GM12878 (cell line): ENCODE data around the gene GIPC1. TPM values are rescaled to one million over a fixed set of nuclear protein-coding genes. Genes with fewer than 3 reads are reported as not detected.

ENCODE experiments used
- ATAC-seq: fragments of 200-7000 bp; cut with Tn5 transposase; 3 replicates; pipeline ENCODE4 v1.9.1; 2020; ENCODE audit warnings: mild to moderate bottlenecking, moderate library complexity
- BruUV-seq: library from RNA; stranded (reverse); fragments of 400-500 nt; replicated peaks from 2 replicates; lab custom pipeline; 2021; lab: Mats Ljungman, UMichigan
- CTCF ChIA-PET: fragments of 300-600 bp; sonication (Branson Sonifier 250); formaldehyde crosslinking; extraction: SDS; loops from one replicate; lab custom pipeline; 2021; ENCODE audit warnings: inconsistent platforms; lab: Yijun Ruan, JAX
- POLR2A ChIA-PET: fragments of 350-600 bp; formaldehyde crosslinking; extraction: SDS; loops from one replicate; lab custom pipeline; 2021; ENCODE audit warnings: inconsistent platforms; lab: Charles Lee
- RAD21 ChIA-PET: fragments of 300-600 bp; sonication (Branson Sonifier 250); formaldehyde crosslinking; loops from one replicate; lab custom pipeline; 2023; ENCODE audit warnings: antibody characterized with exemption; ENCODE audit not compliant: unreplicated experiment; lab: Charles Lee
- SMC1A ChIA-PET: fragments of 300-600 bp; sonication (Branson Sonifier 250); formaldehyde crosslinking; loops from one replicate; lab custom pipeline; 2023; ENCODE audit not compliant: unreplicated experiment, uncharacterized antibody; lab: Charles Lee
- DNase-seq: peaks from one replicate; pipeline ENCODE4 v3.0.0-alpha.2; 2011; ENCODE audit warnings: low read depth, low spot score
- FAIRE-seq: peaks from 3 replicates; lab custom pipeline; 2011; peaks lifted over from hg19 to GRCh38; lab: Jason Lieb, UNC
- H2AFZ ChIP-seq: 2 replicates; pipeline ENCODE4 v1.6.0; 2011; ENCODE audit warnings: low read depth, low read length, control low read depth; ENCODE audit not compliant: control insufficient read depth
- H3K27ac ChIP-seq: 2 replicates; pipeline ENCODE4 v1.5.1; 2011; ENCODE audit warnings: control low read depth; ENCODE audit not compliant: control insufficient read depth, insufficient read depth
- H3K27me3 ChIP-seq, 2 experiments: replicated peaks in 1 of 2; 2 replicates each; pipeline versions ENCODE4 v1.6.0 to v1.6.1; 2011; ENCODE audit warnings: low read length in 1 of 2; ENCODE audit not compliant: control insufficient read depth in 2 of 2, insufficient read depth in 2 of 2
- H3K36me3 ChIP-seq, 2 experiments: 2 replicates each; pipeline ENCODE4 v1.5.1; 2011; ENCODE audit warnings: low read length in 1 of 2; ENCODE audit not compliant: control insufficient read depth in 2 of 2, insufficient read depth in 2 of 2
- H3K4me1 ChIP-seq: 2 replicates; pipeline ENCODE4 v1.6.1; 2011; ENCODE audit warnings: mild to moderate bottlenecking, low read length, moderate library complexity, mixed read lengths; ENCODE audit not compliant: control insufficient read depth, insufficient read depth
- H3K4me2 ChIP-seq: 2 replicates; pipeline ENCODE4 v1.6.0; 2011; ENCODE audit warnings: control low read depth; ENCODE audit not compliant: control insufficient read depth, insufficient read depth
- H3K4me3 ChIP-seq: fragments of 200-600 bp; sonication (generic); 2 replicates; pipeline ENCODE4 v1.5.1; 2016
- H3K79me2 ChIP-seq: 2 replicates; pipeline ENCODE4 v1.6.0; 2011; ENCODE audit warnings: low read length; ENCODE audit not compliant: control insufficient read depth, insufficient read depth
- H3K9ac ChIP-seq: 2 replicates; pipeline ENCODE4 v1.8.0; 2011; ENCODE audit warnings: low read length, control low read depth, mixed read lengths; ENCODE audit not compliant: control insufficient read depth, insufficient read depth
- H3K9me3 ChIP-seq: replicated peaks from 3 replicates; pipeline ENCODE4 v1.5.1; 2011; ENCODE audit warnings: mild to moderate bottlenecking, low read length; ENCODE audit not compliant: control insufficient read depth, insufficient read depth
- H4K20me1 ChIP-seq: 2 replicates; pipeline ENCODE4 v1.6.0; 2011; ENCODE audit not compliant: control insufficient read depth, insufficient read depth
- BCLAF1 ChIP-seq: fragments of 450-650 bp; IDR thresholded peaks from 2 replicates; pipeline ENCODE4 v1.6.1; 2017; ENCODE audit warnings: antibody characterized with exemption, mild to moderate bottlenecking, moderate library complexity
- NRF1 ChIP-seq: conservative IDR thresholded peaks from 2 replicates; pipeline ENCODE4 v1.6.1; 2011; ENCODE audit warnings: mild to moderate bottlenecking, low read depth, low read length, improper control_type of control experiment
- PAX8 ChIP-seq: fragments of 450-650 bp; IDR thresholded peaks from 2 replicates; pipeline ENCODE4 v1.6.1; 2017; ENCODE audit warnings: mild to moderate bottlenecking, moderate library complexity
- POLR2AphosphoS5 ChIP-seq: IDR thresholded peaks from 2 replicates; pipeline ENCODE4 v1.6.1; 2011; ENCODE audit warnings: mild to moderate bottlenecking, low read length, inconsistent platforms
- WGBS: methylation state at CpG from one replicate; pipeline ENCODE4 v1.1.6; 2016; ENCODE audit warnings: low lambda C conversion rate; ENCODE audit not compliant: insufficient replicate concordance, insufficient coverage; ENCODE audit errors: missing lambda C conversion rate; 5-methylcytosine and 5-hydroxymethylcytosine counted together
- in situ Hi-C: fragments of 300-500 bp; cut with MboI; formaldehyde crosslinking; loops from 9 replicates; pipeline ENCODE4 v1.14.3; 2018; ENCODE audit warnings: mixed read lengths
- intact Hi-C: fragments of 100-400 bp; cut with micrococcal nuclease; formaldehyde crosslinking; loops from one replicate; pipeline ENCODE4 v1.14.2; 2022; ENCODE audit not compliant: unreplicated experiment
- polyA plus RNA-seq, 11 experiments: library from polyadenylated mRNA; depleted of rRNA in 4 of 11; unstranded in 6 of 11; stranded (reverse) in 5 of 11; fragments of >200 nt; fragmentation: Nextera tagmentation in 4 of 11; fragmentation: Illumina TruSeq in 1 of 11; extraction: Ambion mirVana in 4 of 11; extraction: Trizol in 1 of 11; gene quantifications; 1 replicate in 1 of 11; 2 replicates in 10 of 11; pipeline versions ENCODE4 v1.2.1 to v1.2.3, GENCODE V29; 2011 to 2016; ENCODE audit warnings: inconsistent platforms in 2 of 11, missing spikeins in 2 of 11, low read depth in 1 of 11
- total RNA-seq, 4 experiments: library from RNA; depleted of rRNA in 3 of 4; stranded (reverse); fragments of >200 nt in 3 of 4; fragmentation: Illumina TruSeq in 1 of 4; extraction: Trizol in 1 of 4; gene quantifications; 2 replicates each; pipeline versions ENCODE4 v1.2.1 to v1.2.3, GENCODE V29; 2013 to 2021

Gene GIPC1
- total and polyA plus RNA-seq, 10 of the 15 experiments (the other 5 are each of a cell fraction or from before 2014, with no cell fraction given): 0.47 to 24.1 (median 13.6) TPM

GRCh38 chr19:14492756-14493337, 3.1 kb downstream of the GIPC1 start:
- 60% methylated on average over 5 of the region's 5 CpGs for WGBS
- Histone ChIP-seq H3K36me3 (no peaks in the 10 kb centered on the region; a peak in 1 of 4 replicates), H3K4me1 (peaks cover 2% of the 10 kb centered on the region; the same call in 1 of the 2 replicates)
- TF ChIP-seq NRF1: no peak
- TF ChIP-seq POLR2AphosphoS5: no peak
- TF ChIP-seq BCLAF1: no peak
- no peak for TF ChIP-seq PAX8
- TF ChIP-seq, all 136 proteins: peak for 0
- Histone ChIP-seq H3K79me2 (no peaks in the 10 kb centered on the region), H3K4me3 (no peak overlapping the region), H3K9me3 (no peaks in the 10 kb centered on the region), H3K9ac (no peak overlapping the region), H2AFZ (no peak overlapping the region), H4K20me1 (no peaks in the 10 kb centered on the region), H3K27ac (no peak overlapping the region), H3K4me2 (no peak overlapping the region), H3K27me3 (no peaks in the 10 kb centered on the region)
- ChIA-PET SMC1A (no interaction called here), CTCF (interaction anchor here (0.6 to 1.2 kb wide), 2 partner anchors 12 to 33 kb away, joined by 3 to 4 read pairs; no protein-coding TSS in a partner anchor), POLR2A (no interaction called here), RAD21 (no interaction called here)
- BruUV-seq: no TSS peak
- intact Hi-C loops: no loop called here
- ATAC-seq (no peak), DNase-seq (no peak), FAIRE-seq (no peak)
- in situ Hi-C loops: no loop called here
